MG63 (cell line): ENCODE measurements around the gene ERAP2. TPM values are rescaled to one million over a fixed set of nuclear protein-coding genes. Genes with fewer than 3 reads are reported as not detected.

Experiments used
- DNase-seq: peaks from one replicate; pipeline ENCODE4 v3.0.0-alpha.2; 2020
- H3K27me3 ChIP-seq: fragments of 250-450 bp; sonication (Bioruptor Pico); 2 replicates; pipeline ENCODE4 v1.5.1; 2020; ENCODE audit warnings: mild to moderate bottlenecking, moderate library complexity
- H3K36me3 ChIP-seq: fragments of 250-450 bp; sonication (Bioruptor Pico); 2 replicates; pipeline ENCODE4 v1.5.1; 2020; ENCODE audit warnings: mild to moderate bottlenecking, moderate library complexity
- H3K4me3 ChIP-seq: fragments of 250-450 bp; sonication (Bioruptor Pico); 2 replicates; pipeline ENCODE4 v1.5.1; 2020; ENCODE audit warnings: mild to moderate bottlenecking, moderate library complexity
- H3K9me3 ChIP-seq: fragments of 250-450 bp; sonication (Bioruptor Pico); 2 replicates; pipeline ENCODE4 v1.5.1; 2020; ENCODE audit warnings: mild to moderate bottlenecking, moderate library complexity
- total RNA-seq: library from RNA; depleted of rRNA; stranded (reverse); fragments of >200 nt; shearing (Covaris generic); gene quantifications from 2 replicates; pipeline ENCODE4 v1.2.3, GENCODE V29; 2014; ENCODE audit warnings: low replicate concordance; rRNA removed

Gene ERAP2
- total RNA-seq, 1 experiment from 2014 or later = 0.43 TPM

- no peak for DNase-seq
- H3K4me3 ChIP-seq = no peak overlapping the region
- H3K27me3 ChIP-seq = no peaks in the 10 kb centered on the region
- no peaks in the 10 kb centered on the region for H3K9me3 ChIP-seq
- no peaks in the 10 kb centered on the region for H3K36me3 ChIP-seq
Observed at GRCh38 chr5:96961053-96961452, 84.8 kb downstream of the ERAP2 start.

GRCh38 chr5:96962540-96962991 lies 86.3 kb downstream of the ERAP2 start:
- no peak overlapping the region for H3K4me3 ChIP-seq
- DNase-seq = no peak
- no peaks in the 10 kb centered on the region for H3K9me3 ChIP-seq
- no peaks in the 10 kb centered on the region for H3K36me3 ChIP-seq
- no peaks in the 10 kb centered on the region for H3K27me3 ChIP-seq

GRCh38 chr5:96963267-96963666 lies 87.0 kb downstream of the ERAP2 start:
- H3K27me3 ChIP-seq = no peaks in the 10 kb centered on the region
- peak; percentile 95 for DNase-seq
- no peak overlapping the region for H3K4me3 ChIP-seq
- H3K36me3 ChIP-seq = no peaks in the 10 kb centered on the region
- H3K9me3 ChIP-seq = no peaks in the 10 kb centered on the region

GRCh38 chr5:96966801-96967200 lies 90.5 kb downstream of the ERAP2 start:
- DNase-seq = no peak
- Histone ChIP-seq H3K9me3 (no peaks in the 10 kb centered on the region), H3K36me3 (no peaks in the 10 kb centered on the region), H3K27me3 (no peaks in the 10 kb centered on the region), H3K4me3 (no peak overlapping the region)

GRCh38 chr5:96967400-96967799 lies 91.1 kb downstream of the ERAP2 start:
- DNase-seq = no peak
- Histone ChIP-seq H3K36me3 (no peaks in the 10 kb centered on the region), H3K27me3 (no peaks in the 10 kb centered on the region), H3K4me3 (no peak overlapping the region), H3K9me3 (no peaks in the 10 kb centered on the region)

- no peaks in the 10 kb centered on the region for H3K27me3 ChIP-seq
- no peak overlapping the region for H3K4me3 ChIP-seq
- no peaks in the 10 kb centered on the region for H3K9me3 ChIP-seq
- DNase-seq = peak; percentile 58
- H3K36me3 ChIP-seq = no peaks in the 10 kb centered on the region
Observed at GRCh38 chr5:96968074-96968473, 91.8 kb downstream of the ERAP2 start.

GRCh38 chr5:96968614-96969013 lies 92.3 kb downstream of the ERAP2 start:
- no peaks in the 10 kb centered on the region for H3K27me3 ChIP-seq
- peak; percentile 15 for DNase-seq
- H3K36me3 ChIP-seq = no peaks in the 10 kb centered on the region
- no peak overlapping the region for H3K4me3 ChIP-seq
- no peaks in the 10 kb centered on the region for H3K9me3 ChIP-seq

Other genes with a start within 250 kb of the ERAP2 start
- gene CAST, start 214.1 kb upstream of the ERAP2 start, total RNA-seq = 136 and 150 TPM in 2 replicates
- gene ERAP1, start 68.6 kb upstream of the ERAP2 start, total RNA-seq = 12.6 and 19.7 TPM in 2 replicates
- gene LNPEP, start 59.6 kb downstream of the ERAP2 start, total RNA-seq = 21.4 and 24.2 TPM in 2 replicates